GM13976 (cell line): ENCODE measurements around the gene CDK8.
"Not testable (repeated sequence)": the region's sequence is repeated elsewhere in the genome, so short reads cannot be mapped to it uniquely, and the experiment has no call there.

Experiments
- DNase-seq: peaks from one replicate; pipeline ENCODE4 v3.0.0; 2012; ENCODE audit warnings: low spot score
- CTCF ChIP-seq: IDR thresholded peaks from 2 replicates; pipeline ENCODE4 v1.5.1; 2012; ENCODE audit warnings: borderline replicate concordance, mild to moderate bottlenecking; ENCODE audit not compliant: insufficient read depth; ENCODE audit errors: extremely low read depth, missing control alignments, control extremely low read depth
- in situ Hi-C: fragments of 300-500 bp; cut with MboI; formaldehyde crosslinking; loops from one replicate; pipeline ENCODE4 v1.12.0; 2022; ENCODE audit warnings: low sequenced_read_pairs, mixed read lengths, inconsistent platforms; ENCODE audit not compliant: unreplicated experiment

The CDK8 gene

GRCh38 chr13:26259634-26260033 is 5.7 kb downstream of the CDK8 start:
- in situ Hi-C loops = no loop called here
- no peak for TF ChIP-seq CTCF
- no peak for DNase-seq

GRCh38 chr13:26262156-26262555 is 8.2 kb downstream of the CDK8 start:
- in situ Hi-C loops = no loop called here
- no peak for DNase-seq
- no peak for TF ChIP-seq CTCF

DNA sequence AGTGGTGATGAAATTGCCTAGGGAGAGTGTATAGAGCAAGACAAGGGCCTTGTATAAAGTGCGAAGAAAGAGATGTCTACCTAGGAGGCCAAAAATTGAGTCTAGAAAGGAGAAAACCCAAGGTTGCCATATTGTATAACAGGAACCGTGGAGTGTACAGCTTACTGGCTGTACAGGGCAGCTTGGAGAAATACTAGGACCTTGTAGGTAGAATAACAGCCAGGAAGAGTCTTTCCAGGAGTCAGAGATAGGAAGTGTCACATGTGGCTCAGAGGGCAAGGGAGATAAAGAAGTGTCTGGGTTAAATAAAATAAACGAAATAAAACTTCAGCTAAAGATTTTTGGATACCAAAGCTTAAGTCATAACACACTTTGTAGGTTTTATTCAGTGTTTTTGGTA is 12.4 kb downstream of the CDK8 start:
- TF ChIP-seq CTCF = no peak
- DNase-seq = no peak
- in situ Hi-C loops = no loop called here

GRCh38 chr13:26270707-26271106 is 16.8 kb downstream of the CDK8 start:
- no peak for DNase-seq
- no peak for TF ChIP-seq CTCF
- in situ Hi-C loops = no loop called here

DNA sequence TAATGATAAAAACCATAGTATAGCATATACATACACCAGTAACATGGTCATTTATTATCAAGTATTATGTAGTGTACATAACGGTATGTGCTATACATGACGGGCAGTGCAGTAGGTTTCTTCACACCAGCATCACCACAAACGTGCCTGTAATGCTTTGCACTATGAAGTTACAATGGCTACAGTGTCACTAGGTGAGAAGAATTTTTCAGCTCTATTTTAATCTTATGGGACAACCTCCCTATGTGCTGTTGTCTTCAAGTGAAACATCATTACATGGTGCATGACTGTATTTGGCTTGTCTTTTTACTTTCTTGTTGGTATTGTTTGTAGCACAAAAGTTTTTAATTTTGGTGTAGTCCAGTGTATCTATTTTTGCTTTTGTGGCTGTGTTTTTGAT is 18.7 kb downstream of the CDK8 start:
- no peak for TF ChIP-seq CTCF
- in situ Hi-C loops = no loop called here
- DNase-seq = no peak

DNA sequence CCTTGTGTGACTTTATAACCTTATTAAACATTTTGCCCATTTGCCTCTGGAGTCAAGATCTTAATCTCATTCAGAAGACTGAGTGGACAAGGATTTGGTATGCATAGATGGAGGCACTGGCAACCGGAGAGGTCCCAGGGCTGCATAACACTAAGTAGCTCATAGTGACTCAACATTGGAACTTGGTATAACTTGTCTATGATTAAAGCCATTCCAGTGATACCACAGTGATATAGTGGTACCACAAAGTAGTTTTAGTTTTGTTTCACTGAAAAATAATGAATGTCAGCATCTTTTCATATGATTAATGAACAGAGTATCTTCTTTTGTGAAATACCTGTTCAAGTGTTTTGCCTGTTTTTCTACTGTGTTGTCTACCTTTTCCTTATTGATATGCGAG is 26.4 kb downstream of the CDK8 start:
- no peak for TF ChIP-seq CTCF
- DNase-seq = no peak
- in situ Hi-C loops = no loop called here

GRCh38 chr13:26280822-26281221 is 26.9 kb downstream of the CDK8 start:
- in situ Hi-C loops = no loop called here
- no peak for TF ChIP-seq CTCF
- no peak for DNase-seq

- DNase-seq, in situ Hi-C loops: not testable (repeated sequence)
Measured at GRCh38 chr13:26285911-26286310, 32.0 kb downstream of the CDK8 start.

- in situ Hi-C loops, DNase-seq: not testable (repeated sequence)
Measured at GRCh38 chr13:26288838-26289237, 34.9 kb downstream of the CDK8 start.
